OCI-LY7 (cell line): ENCODE data around the gene VPS26A. TPM values are rescaled to one million over a fixed set of nuclear protein-coding genes. Genes with fewer than 3 reads are reported as not detected.

Experiments
- BruUV-seq: library from RNA; stranded (reverse); fragments of 400-500 nt; replicated peaks from 2 replicates; lab custom pipeline; 2021; lab: Mats Ljungman, UMichigan
- CTCF ChIA-PET: fragments of 300-600 bp; sonication (Branson Sonifier 250); formaldehyde crosslinking; loops from one replicate; lab custom pipeline; 2022; ENCODE audit warnings: antibody characterized with exemption; ENCODE audit not compliant: unreplicated experiment; lab: Charles Lee
- POLR2A ChIA-PET: fragments of 300-600 bp; sonication (Branson Sonifier 250); formaldehyde crosslinking; loops from one replicate; lab custom pipeline; 2022; ENCODE audit warnings: antibody characterized with exemption; lab: Charles Lee
- DNase-seq: peaks from one replicate; pipeline ENCODE4 v3.0.0-alpha.2; 2015; ENCODE audit warnings: low spot score
- H2AFZ ChIP-seq: fragments of 200-600 bp; sonication (generic), shearing (Covaris generic); 2 replicates; pipeline ENCODE4 v1.6.1; 2014; ENCODE audit warnings: mild to moderate bottlenecking, antibody characterized with exemption, low read length, moderate library complexity
- H3K27ac ChIP-seq: fragments of 200-600 bp; sonication (generic); 2 replicates; pipeline ENCODE4 v1.5.1; 2014; ENCODE audit warnings: mixed run types, low read depth, mild to moderate bottlenecking, moderate library complexity, low read length, inconsistent platforms; ENCODE audit not compliant: poor library complexity, severe bottlenecking
- H3K36me3 ChIP-seq: fragments of 200-600 bp; sonication (generic); 2 replicates; pipeline ENCODE4 v1.6.1; 2014; ENCODE audit warnings: mild to moderate bottlenecking, antibody characterized with exemption, low read length, moderate library complexity, mixed read lengths; ENCODE audit not compliant: insufficient read depth
- H3K4me1 ChIP-seq: fragments of 200-600 bp; sonication (generic); 2 replicates; pipeline ENCODE4 v1.5.1; 2014; ENCODE audit warnings: mild to moderate bottlenecking, low read length; ENCODE audit not compliant: insufficient read depth, poor library complexity, severe bottlenecking
- H3K4me2 ChIP-seq: fragments of 200-600 bp; sonication (generic); 2 replicates; pipeline ENCODE4 v1.6.1; 2014; ENCODE audit warnings: mild to moderate bottlenecking, low read length
- H3K4me3 ChIP-seq: fragments of 200-600 bp; sonication (generic); 2 replicates; pipeline ENCODE4 v1.5.1; 2014; ENCODE audit warnings: mild to moderate bottlenecking, low read depth, low read length; ENCODE audit not compliant: poor library complexity, severe bottlenecking
- H3K79me2 ChIP-seq: fragments of 200-600 bp; sonication (generic); 2 replicates; pipeline ENCODE4 v1.6.1; 2016; ENCODE audit warnings: low read depth, mild to moderate bottlenecking, low read length, moderate library complexity, mixed read lengths; ENCODE audit not compliant: insufficient read depth
- H3K9me2 ChIP-seq: fragments of 200-600 bp; sonication (generic); 2 replicates; pipeline ENCODE4 v1.6.1; 2016; ENCODE audit warnings: mild to moderate bottlenecking, low read length, mixed read lengths; ENCODE audit not compliant: insufficient read depth
- H3K9me3 ChIP-seq: fragments of 200-600 bp; sonication (generic); 2 replicates; pipeline ENCODE4 v1.6.1; 2014; ENCODE audit warnings: mild to moderate bottlenecking, mixed run types, low read length, mixed read lengths
- H4K20me1 ChIP-seq: fragments of 200-600 bp; sonication (generic); 2 replicates; pipeline ENCODE4 v1.6.1; 2014; ENCODE audit warnings: mild to moderate bottlenecking, antibody characterized with exemption, low read length, moderate library complexity, mixed read lengths; ENCODE audit not compliant: insufficient read depth
- EZH2phosphoT487 ChIP-seq: fragments of 200-600 bp; sonication (generic); IDR thresholded peaks from 2 replicates; pipeline ENCODE4 v1.6.1; 2018; ENCODE audit warnings: low read depth, borderline replicate concordance, mild to moderate bottlenecking, mixed run types, antibody characterized with exemption, low read length, moderate library complexity, mixed read lengths
- intact Hi-C: fragments of 100-400 bp; cut with micrococcal nuclease; formaldehyde crosslinking; loops from one replicate; pipeline ENCODE4 v1.10.0; 2022; ENCODE audit not compliant: unreplicated experiment
- total RNA-seq, 2 experiments: library from RNA; depleted of rRNA in 1 of 2; stranded (reverse); fragments of >200 nt in 1 of 2; shearing (Covaris generic) in 1 of 2; gene quantifications; 2 replicates each; pipeline ENCODE4 v1.2.3, GENCODE V29; 2014 to 2022
- TF ChIP-seq, protein P1 (sequence below): fragments of 200-600 bp; sonication (generic); conservative IDR thresholded peaks from 2 replicates; pipeline ENCODE4 v1.5.1; 2014; ENCODE audit warnings: mild to moderate bottlenecking, antibody characterized with exemption, low read length, moderate library complexity, mixed read lengths

VPS26A gene
- total RNA-seq, 2 experiments from 2014 or later, result 10.0 to 41.7 TPM

GRCh38 chr10:69182005-69182404 is 58.0 kb downstream of the VPS26A start:
- no peak for TF ChIP-seq EZH2phosphoT487
- TF ChIP-seq, protein P1, sequence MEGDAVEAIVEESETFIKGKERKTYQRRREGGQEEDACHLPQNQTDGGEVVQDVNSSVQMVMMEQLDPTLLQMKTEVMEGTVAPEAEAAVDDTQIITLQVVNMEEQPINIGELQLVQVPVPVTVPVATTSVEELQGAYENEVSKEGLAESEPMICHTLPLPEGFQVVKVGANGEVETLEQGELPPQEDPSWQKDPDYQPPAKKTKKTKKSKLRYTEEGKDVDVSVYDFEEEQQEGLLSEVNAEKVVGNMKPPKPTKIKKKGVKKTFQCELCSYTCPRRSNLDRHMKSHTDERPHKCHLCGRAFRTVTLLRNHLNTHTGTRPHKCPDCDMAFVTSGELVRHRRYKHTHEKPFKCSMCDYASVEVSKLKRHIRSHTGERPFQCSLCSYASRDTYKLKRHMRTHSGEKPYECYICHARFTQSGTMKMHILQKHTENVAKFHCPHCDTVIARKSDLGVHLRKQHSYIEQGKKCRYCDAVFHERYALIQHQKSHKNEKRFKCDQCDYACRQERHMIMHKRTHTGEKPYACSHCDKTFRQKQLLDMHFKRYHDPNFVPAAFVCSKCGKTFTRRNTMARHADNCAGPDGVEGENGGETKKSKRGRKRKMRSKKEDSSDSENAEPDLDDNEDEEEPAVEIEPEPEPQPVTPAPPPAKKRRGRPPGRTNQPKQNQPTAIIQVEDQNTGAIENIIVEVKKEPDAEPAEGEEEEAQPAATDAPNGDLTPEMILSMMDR, result no peak
- Histone ChIP-seq H4K20me1 (peaks cover 7% of the 10 kb centered on the region; the same call in 1 of the 2 replicates), H3K36me3 (peaks cover 44% of the 10 kb centered on the region), H3K4me3 (no peak overlapping the region), H2AFZ (no peak overlapping the region), H3K9me3 (no peaks in the 10 kb centered on the region), H3K79me2 (peaks cover 55% of the 10 kb centered on the region), H3K4me1 (peaks cover 20% of the 10 kb centered on the region), H3K9me2 (no peaks in the 10 kb centered on the region), H3K4me2 (peak overlapping the region; percentile 3; the same call in 1 of the 2 replicates), H3K27ac (no peak overlapping the region)
- BruUV-seq, result no TSS peak
- ChIA-PET CTCF (no interaction called here), POLR2A (no interaction called here)
- intact Hi-C loops, result no loop called here
- no peak for DNase-seq

DNA sequence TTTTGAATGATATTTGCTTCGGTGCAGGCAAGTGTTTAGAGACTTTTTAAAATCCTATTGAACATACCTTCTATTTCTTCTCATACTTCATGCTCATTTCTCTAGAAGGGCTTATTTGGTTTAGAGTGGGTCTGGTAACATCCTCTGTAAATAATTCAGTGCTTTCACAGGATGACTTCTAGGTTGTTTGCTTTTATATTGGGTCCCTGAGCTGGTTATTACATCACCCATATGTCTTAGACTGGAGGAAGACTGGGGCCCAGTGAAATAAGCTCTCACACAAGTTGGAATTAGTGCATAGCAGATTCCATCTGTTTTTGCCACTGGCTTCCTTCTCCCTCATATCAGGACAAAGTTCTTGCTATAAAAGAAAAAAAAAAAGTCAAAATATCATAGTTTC is 62.5 kb downstream of the VPS26A start:
- H3K4me3 ChIP-seq, result no peak overlapping the region
- DNase-seq, result no peak
- H3K79me2 ChIP-seq, result peaks cover 40% of the 10 kb centered on the region
- POLR2A ChIA-PET, result interaction anchor here (1.1 to 2.5 kb wide), 2 partner anchors 10 to 26 kb away, joined by 3 to 10 read pairs; no protein-coding TSS in a partner anchor
- H3K4me2 ChIP-seq, result no peak overlapping the region
- peaks cover under 1% of the 10 kb centered on the region; the same call in 1 of the 2 replicates for H4K20me1 ChIP-seq
- TF ChIP-seq EZH2phosphoT487, result no peak
- no peak overlapping the region for H2AFZ ChIP-seq
- H3K9me2 ChIP-seq, result no peaks in the 10 kb centered on the region
- no TSS peak for BruUV-seq
- no peaks in the 10 kb centered on the region for H3K9me3 ChIP-seq
- peaks cover 85% of the 10 kb centered on the region for H3K36me3 ChIP-seq
- CTCF ChIA-PET, result interaction anchor here (0.5 kb wide), 1 partner anchor 591 kb away, joined by 4 read pairs; no protein-coding TSS in a partner anchor
- no peak overlapping the region for H3K27ac ChIP-seq
- intact Hi-C loops, result no loop called here
- peaks cover 6% of the 10 kb centered on the region for H3K4me1 ChIP-seq

GRCh38 chr10:69201045-69201444 is 77.1 kb downstream of the VPS26A start:
- TF ChIP-seq, protein P1, result no peak
- no peak for TF ChIP-seq EZH2phosphoT487
- POLR2A ChIA-PET, result interaction anchor here (0.5 kb wide), 1 partner anchor 869 kb away, joined by 3 read pairs; the partner anchor contains the start of gene HNRNPH3
- no TSS peak for BruUV-seq
- Histone ChIP-seq H3K9me2 (no peaks in the 10 kb centered on the region), H4K20me1 (no peaks in the 10 kb centered on the region), H3K4me2 (no peak overlapping the region), H3K36me3 (peaks cover 85% of the 10 kb centered on the region), H3K4me1 (no peaks in the 10 kb centered on the region), H3K79me2 (no peaks in the 10 kb centered on the region), H3K9me3 (no peaks in the 10 kb centered on the region), H3K27ac (no peak overlapping the region), H3K4me3 (no peak overlapping the region), H2AFZ (no peak overlapping the region)
- intact Hi-C loops, result no loop called here
- DNase-seq, result no peak
- CTCF ChIA-PET, result no interaction called here
